Measurements from ENCODE around the gene BCOR. TPM values are rescaled to one million over a fixed set of nuclear protein-coding genes. Genes with fewer than 3 reads are reported as not detected.
A peak's percentile ranks its signal among the peaks of the same experiment; 100 is the strongest.

BCOR gene
- total and polyA plus RNA-seq, 9 of the 15 experiments (the other 6 are each of a cell fraction or from before 2014, with no cell fraction given) = 27.5 to 113 (median 37.6) TPM

GRCh38 chrX:40098264-40099054, 701 bp upstream of the BCOR start (continued):
- TF ChIP-seq ZNF395 (CRISPR knock-in tag; IDR thresholded peaks at IDR 0.05) (0 out of 2 replicates have a peak, but pooled peaks have one; percentile 19), PBX2 (CRISPR knock-in tag; IDR thresholded peaks at IDR 0.05; ENCODE audit: low read depth) (no peak), PBX2 (tag; conservative IDR thresholded peaks at IDR 0.05; ENCODE audit: low read depth) (no peak), KDM1A (IDR thresholded peaks at IDR 0.05) (no peak), ZFX (CRISPR knock-in tag; IDR thresholded peaks at IDR 0.05) (peak; percentile 30; the same call in 1 of the 2 replicates), ZKSCAN8 (CRISPR knock-in tag; IDR thresholded peaks at IDR 0.05) (0 out of 2 replicates have a peak, but pooled peaks have one; percentile 65), SAFB2 (IDR thresholded peaks at IDR 0.05; ENCODE audit: borderline replicate concordance, low read depth, low read length, severe bottlenecking) (no peak), ZNF668 (CRISPR knock-in tag; IDR thresholded peaks at IDR 0.05) (no peak), ZEB2 (IDR thresholded peaks at IDR 0.05) (no peak), BRF2 (IDR thresholded peaks at IDR 0.05; ENCODE audit: borderline replicate concordance, insufficient read depth, insufficient read length) (no peak), EP400 (IDR thresholded peaks at IDR 0.05) (peak; percentile 3; the same call in 1 of the 2 replicates), ZBTB2 (IDR thresholded peaks at IDR 0.05) (no peak), CBX1 (IDR thresholded peaks at IDR 0.05; ENCODE audit: low read depth) (no peak), DNMT1 (IDR thresholded peaks at IDR 0.05) (no peak), NFYB (IDR thresholded peaks at IDR 0.05; ENCODE audit: extremely low read depth, insufficient read length) (no peak), ZNF584 (CRISPR knock-in tag; IDR thresholded peaks at IDR 0.05; ENCODE audit: low read depth) (no peak; the same call in 1 of the 2 replicates), TRIM25 (IDR thresholded peaks at IDR 0.05; ENCODE audit: borderline replicate concordance) (no peak), THRAP3 (IDR thresholded peaks at IDR 0.05; ENCODE audit: borderline replicate concordance) (no peak)
